HepG2 (cell line): ENCODE results near the gene ATP2B3. TPM values are rescaled to one million over a fixed set of nuclear protein-coding genes. Genes with fewer than 3 reads are reported as not detected.

Source experiments
- ATAC-seq: fragments of 200-7000 bp; cut with Tn5 transposase; 3 replicates; pipeline ENCODE4 v1.9.1; 2020; ENCODE audit warnings: mild to moderate bottlenecking, moderate library complexity
- BruUV-seq: library from RNA; stranded (reverse); fragments of 400-500 nt; replicated peaks from 2 replicates; lab custom pipeline; 2021; lab: Mats Ljungman, UMichigan
- CTCF ChIA-PET: fragments of 300-600 bp; formaldehyde crosslinking; extraction: SDS; loops from one replicate; lab custom pipeline; 2021; ENCODE audit warnings: low total read pairs, inconsistent platforms, low intra/inter-chr PET ratio; lab: Yijun Ruan, JAX
- POLR2A ChIA-PET: fragments of 350-600 bp; sonication (Branson Sonifier 250); formaldehyde crosslinking; loops from one replicate; lab custom pipeline; 2020; ENCODE audit warnings: antibody characterized with exemption, inconsistent platforms; lab: Yijun Ruan, JAX
- DNase-seq: peaks from one replicate; pipeline ENCODE4 v3.0.0-alpha.2; 2015; ENCODE audit warnings: low spot score
- FAIRE-seq: peaks from 3 replicates; lab custom pipeline; 2011; peaks lifted over from hg19 to GRCh38; lab: Jason Lieb, UNC
- H2AFZ ChIP-seq: one replicate; pipeline ENCODE4 v1.6.1; 2011; ENCODE audit warnings: low read length, inconsistent platforms
- H3K27ac ChIP-seq: fragments of 300-600 bp; 3 replicates; pipeline ENCODE4 v1.8.0; 2011; ENCODE audit warnings: mixed run types, mild to moderate bottlenecking, mixed read lengths, low read length, inconsistent platforms; ENCODE audit not compliant: insufficient read depth; ENCODE audit errors: extremely low read length
- H3K27me3 ChIP-seq, 2 experiments: fragments of 200-600 bp in 1 of 2; 2 replicates in 1 of 2; 3 replicates in 1 of 2; pipeline versions ENCODE4 v1.6.0 to v1.8.0; 2011; ENCODE audit warnings: low read length in 2 of 2, mild to moderate bottlenecking in 2 of 2, moderate library complexity in 2 of 2, inconsistent platforms in 1 of 2; ENCODE audit not compliant: insufficient read depth in 2 of 2, control insufficient read depth in 1 of 2
- H3K36me3 ChIP-seq, 2 experiments: fragments of 200-600 bp in 1 of 2; replicated peaks in 1 of 2; 2 replicates in 1 of 2; 3 replicates in 1 of 2; pipeline versions ENCODE4 v1.5.1 to v1.8.0; 2011; ENCODE audit warnings: low read length in 2 of 2, inconsistent platforms in 1 of 2; ENCODE audit not compliant: insufficient read depth in 2 of 2, control insufficient read depth in 1 of 2
- H3K4me1 ChIP-seq: 2 replicates; pipeline ENCODE4 v1.5.1; 2012; ENCODE audit warnings: low read length, inconsistent platforms; ENCODE audit not compliant: insufficient read depth
- H3K4me2 ChIP-seq: 2 replicates; pipeline ENCODE4 v1.6.0; 2011; ENCODE audit warnings: low read depth, low read length, inconsistent platforms
- H3K4me3 ChIP-seq, 3 experiments: fragments of 200-600 bp in 1 of 3; sonication (generic), shearing (Covaris generic) in 1 of 3; replicated peaks in 1 of 3; 2 replicates each; pipeline ENCODE4 v1.5.1; 2011 to 2016; ENCODE audit warnings: low read length in 3 of 3, inconsistent platforms in 2 of 3, low read depth in 2 of 3, mild to moderate bottlenecking in 2 of 3, control low read depth in 1 of 3, mixed read lengths in 1 of 3; ENCODE audit not compliant: insufficient read depth in 1 of 3
- H3K79me2 ChIP-seq: one replicate; pipeline ENCODE4 v1.6.1; 2011; ENCODE audit warnings: low read length, inconsistent platforms; ENCODE audit not compliant: insufficient read depth
- H3K9ac ChIP-seq: 2 replicates; pipeline ENCODE4 v1.6.0; 2011; ENCODE audit warnings: mild to moderate bottlenecking, low read depth, low read length, inconsistent platforms; ENCODE audit not compliant: insufficient read depth
- H3K9me3 ChIP-seq: 2 replicates; pipeline ENCODE4 v1.5.1; 2012; ENCODE audit warnings: mild to moderate bottlenecking, low read length
- H4K20me1 ChIP-seq: 2 replicates; pipeline ENCODE4 v1.6.0; 2011; ENCODE audit warnings: inconsistent platforms, mild to moderate bottlenecking, low read length, moderate library complexity; ENCODE audit not compliant: insufficient read depth
- ELF1 ChIP-seq: sonication (generic); formaldehyde crosslinking; IDR thresholded peaks from 2 replicates; pipeline ENCODE4 v1.4.0; 2020; ENCODE audit warnings: missing genetic modification reagents
- HOXA5 ChIP-seq: sonication (generic); formaldehyde crosslinking; IDR thresholded peaks from 2 replicates; pipeline ENCODE4 v1.4.0; 2020; ENCODE audit warnings: missing genetic modification reagents
- KDM3A ChIP-seq: IDR thresholded peaks from 2 replicates; pipeline ENCODE4 v1.6.1; 2018; ENCODE audit warnings: low read depth, missing compliant biosample characterization
- REPIN1 ChIP-seq: sonication (generic); formaldehyde crosslinking; IDR thresholded peaks from 2 replicates; pipeline ENCODE4 v1.8.0; 2022; ENCODE audit warnings: missing genetic modification reagents, low read depth, mild to moderate bottlenecking, borderline replicate concordance
- RFX5 ChIP-seq: IDR thresholded peaks from 2 replicates; pipeline ENCODE4 v1.6.1; 2011; ENCODE audit warnings: low read depth, low read length, improper control_type of control experiment
- SUZ12 ChIP-seq: fragments of 150-350 bp; IDR thresholded peaks from 2 replicates; pipeline ENCODE4 v1.6.1; 2014; ENCODE audit warnings: low read depth, low read length
- TOE1 ChIP-seq: sonication (generic); formaldehyde crosslinking; IDR thresholded peaks from 2 replicates; pipeline ENCODE4 v1.4.0; 2020; ENCODE audit warnings: mild to moderate bottlenecking, missing genetic modification reagents
- ZNF792 ChIP-seq: IDR thresholded peaks from 2 replicates; pipeline ENCODE4 v1.6.1; 2016
- WGBS: methylation state at CpG from one replicate; pipeline ENCODE4 v1.1.6; 2017; ENCODE audit warnings: low lambda C conversion rate; 5-methylcytosine and 5-hydroxymethylcytosine counted together
- in situ Hi-C: cut with HindIII; loops from 2 replicates; pipeline ENCODE4 v1.10.0; 2017; ENCODE audit warnings: low pct_unique_long_range_greater_than_20kb; ENCODE audit not compliant: extremely low pct_ligation_motif_present
- intact Hi-C: fragments of 100-400 bp; cut with micrococcal nuclease; formaldehyde crosslinking; loops from one replicate; pipeline ENCODE4 v1.10.0; 2022; ENCODE audit not compliant: unreplicated experiment
- polyA plus RNA-seq, 8 experiments: library from polyadenylated mRNA; depleted of rRNA in 3 of 8; stranded (reverse) in 7 of 8; unstranded in 1 of 8; fragments of >200 nt; fragmentation: Illumina TruSeq in 4 of 8; extraction: Trizol in 4 of 8; gene quantifications; 2 replicates each; pipeline versions ENCODE4 v1.2.1 to v1.2.3, GENCODE V29; 2011 to 2016; ENCODE audit warnings: low read depth in 4 of 8, missing spikeins in 1 of 8, mixed read lengths in 1 of 8; ENCODE audit not compliant: insufficient read depth in 1 of 8
- total RNA-seq, 5 experiments: library from RNA; depleted of rRNA; stranded (reverse); fragments of >200 nt; fragmentation: Illumina TruSeq; extraction: Trizol; gene quantifications; 2 replicates each; pipeline ENCODE4 v1.2.3, GENCODE V29; 2016; ENCODE audit warnings: low read depth in 1 of 5
- TF ChIP-seq, protein P1 (sequence below): sonication (generic); IDR thresholded peaks from 2 replicates; pipeline ENCODE4 v1.6.1; 2016; ENCODE audit warnings: low read depth, borderline replicate concordance
- TF ChIP-seq, protein P2 (sequence below): fragments of 450-650 bp; IDR thresholded peaks from 2 replicates; pipeline ENCODE4 v1.6.1; 2016

Gene ATP2B3
- total and polyA plus RNA-seq, 2 of the 13 experiments (the other 11 are each of a cell fraction or from before 2014, with no cell fraction given) = not detected

DNA sequence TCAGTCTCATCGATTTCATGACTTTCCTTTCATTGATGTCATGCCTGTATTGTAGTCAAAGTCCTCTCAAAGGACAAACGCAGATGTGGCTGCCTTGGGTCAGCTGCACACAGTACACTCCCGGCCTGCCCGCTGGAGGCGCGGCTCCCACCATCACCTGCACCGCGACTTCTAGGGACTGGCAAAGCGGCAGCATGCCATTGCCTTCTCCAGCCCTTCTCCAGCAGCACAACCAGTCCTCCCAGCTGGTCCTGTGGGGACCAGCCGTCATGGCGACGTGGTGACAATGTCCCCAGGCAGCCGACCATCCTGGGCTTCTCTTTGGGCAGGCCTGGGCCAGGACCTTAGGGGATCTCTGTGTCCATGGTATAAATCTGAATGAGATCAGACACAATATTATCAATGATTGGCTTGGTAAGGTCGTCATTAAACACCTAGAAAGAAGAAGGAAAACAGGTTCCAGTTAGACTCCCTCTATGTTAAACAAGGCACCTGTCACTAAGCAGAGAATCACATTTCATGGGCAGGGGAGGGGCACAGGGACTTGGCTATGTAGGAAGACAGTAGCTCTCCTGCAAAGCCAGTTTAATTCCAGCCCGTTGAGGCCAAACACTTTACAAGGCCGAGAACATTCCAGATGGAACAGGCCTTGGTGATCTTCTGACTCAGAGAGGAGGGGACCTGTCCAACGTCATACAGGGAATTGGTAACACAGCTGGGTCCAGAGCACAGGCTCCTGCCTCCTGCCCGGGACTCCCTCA, 70.8 kb downstream of the ATP2B3 start:
- Histone ChIP-seq H3K36me3 (peaks cover 1 to 7% of the 10 kb centered on the region in 2 experiments; a peak in 2 of 5 replicates), H3K9me3 (no peaks in the 10 kb centered on the region), H2AFZ (no peak overlapping the region), H4K20me1 (no peaks in the 10 kb centered on the region), H3K27me3 (no peaks in the 10 kb centered on the region), H3K4me1 (0 out of 2 replicates have a peak, but pooled peaks cover 2% of the 10 kb centered on the region), H3K4me2 (no peak overlapping the region), H3K27ac (no peak overlapping the region), H3K9ac (no peak overlapping the region), H3K79me2 (no peaks in the 10 kb centered on the region), H3K4me3 (no peak overlapping the region)
- ATAC-seq = no peak
- DNase-seq = no peak
- intact Hi-C loops (no loop called here), in situ Hi-C loops (no loop called here)
- TF ChIP-seq ELF1 (CRISPR knock-in tag) (no peak), SUZ12 (no peak), ZNF792 (CRISPR knock-in tag) (no peak), TOE1 (CRISPR knock-in tag) (no peak), REPIN1 (no peak), RFX5 (no peak), KDM3A (CRISPR knock-in tag) (no peak), HOXA5 (CRISPR knock-in tag) (no peak)
- TF ChIP-seq, protein P1, sequence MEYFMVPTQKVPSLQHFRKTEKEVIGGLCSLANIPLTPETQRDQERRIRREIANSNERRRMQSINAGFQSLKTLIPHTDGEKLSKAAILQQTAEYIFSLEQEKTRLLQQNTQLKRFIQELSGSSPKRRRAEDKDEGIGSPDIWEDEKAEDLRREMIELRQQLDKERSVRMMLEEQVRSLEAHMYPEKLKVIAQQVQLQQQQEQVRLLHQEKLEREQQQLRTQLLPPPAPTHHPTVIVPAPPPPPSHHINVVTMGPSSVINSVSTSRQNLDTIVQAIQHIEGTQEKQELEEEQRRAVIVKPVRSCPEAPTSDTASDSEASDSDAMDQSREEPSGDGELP = no peak
- TF ChIP-seq, protein P2, sequence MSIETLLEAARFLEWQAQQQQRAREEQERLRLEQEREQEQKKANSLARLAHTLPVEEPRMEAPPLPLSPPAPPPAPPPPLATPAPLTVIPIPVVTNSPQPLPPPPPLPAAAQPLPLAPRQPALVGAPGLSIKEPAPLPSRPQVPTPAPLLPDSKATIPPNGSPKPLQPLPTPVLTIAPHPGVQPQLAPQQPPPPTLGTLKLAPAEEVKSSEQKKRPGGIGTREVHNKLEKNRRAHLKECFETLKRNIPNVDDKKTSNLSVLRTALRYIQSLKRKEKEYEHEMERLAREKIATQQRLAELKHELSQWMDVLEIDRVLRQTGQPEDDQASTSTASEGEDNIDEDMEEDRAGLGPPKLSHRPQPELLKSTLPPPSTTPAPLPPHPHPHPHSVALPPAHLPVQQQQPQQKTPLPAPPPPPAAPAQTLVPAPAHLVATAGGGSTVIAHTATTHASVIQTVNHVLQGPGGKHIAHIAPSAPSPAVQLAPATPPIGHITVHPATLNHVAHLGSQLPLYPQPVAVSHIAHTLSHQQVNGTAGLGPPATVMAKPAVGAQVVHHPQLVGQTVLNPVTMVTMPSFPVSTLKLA = no peak
- no TSS peak for BruUV-seq
- CTCF ChIA-PET = no interaction called here
- no peak for FAIRE-seq
- POLR2A ChIA-PET = no interaction called here
- 90% methylated on average over 7 of the region's 18 CpGs for WGBS
